HEK293 (cell line): Measurements from ENCODE around the gene OR6X1.

ENCODE experiments used
- CTCF ChIA-PET: fragments of 350-600 bp; formaldehyde crosslinking; extraction: SDS; loops from one replicate; lab custom pipeline; 2021; ENCODE audit warnings: antibody characterized with exemption; lab: Yijun Ruan, JAX
- POLR2A ChIA-PET: fragments of 300-600 bp; formaldehyde crosslinking; extraction: SDS; loops from one replicate; lab custom pipeline; 2020; ENCODE audit warnings: antibody characterized with exemption, inconsistent platforms; lab: Yijun Ruan, JAX
- H3K27ac ChIP-seq: fragments of 200-500 bp; sonication (Bioruptor generic); 2 replicates; pipeline ENCODE4 v1.5.1; 2014; ENCODE audit warnings: low read depth, low read length, control low read depth, inconsistent platforms; ENCODE audit errors: extremely low read depth
- H3K36me3 ChIP-seq, 2 experiments: fragments of 200-500 bp in 1 of 2; sonication (Bioruptor generic) in 1 of 2; 1 replicate in 1 of 2; 2 replicates in 1 of 2; pipeline ENCODE4 v1.5.1; 2014 to 2017; ENCODE audit warnings: inconsistent platforms in 2 of 2, low read length in 2 of 2; ENCODE audit not compliant: control insufficient read depth in 2 of 2, insufficient read depth in 1 of 2
- H3K4me1 ChIP-seq: fragments of 200-500 bp; sonication (Bioruptor generic); 2 replicates; pipeline ENCODE4 v1.5.1; 2014; ENCODE audit warnings: mild to moderate bottlenecking, low read length, inconsistent platforms; ENCODE audit not compliant: control insufficient read depth, insufficient read depth
- H3K4me3 ChIP-seq: 2 replicates; pipeline ENCODE4 v1.5.1; 2011; ENCODE audit warnings: low read depth, mild to moderate bottlenecking, control low read depth, low read length, moderate library complexity
- H3K9me3 ChIP-seq: fragments of 200-500 bp; sonication (Bioruptor generic); 2 replicates; pipeline ENCODE4 v1.5.1; 2014; ENCODE audit warnings: low read depth, low read length, inconsistent platforms; ENCODE audit not compliant: control insufficient read depth, insufficient read depth
- BCL11A ChIP-seq: fragments of 450-650 bp; formaldehyde crosslinking; IDR thresholded peaks from 2 replicates; pipeline ENCODE4 v1.5.1; 2016; ENCODE audit warnings: low read depth, missing biosample characterization, missing genetic modification characterization
- KLF8 ChIP-seq: fragments of 450-650 bp; formaldehyde crosslinking; IDR thresholded peaks from 2 replicates; pipeline ENCODE4 v1.5.1; 2016; ENCODE audit warnings: missing biosample characterization, missing genetic modification characterization
- SCRT2 ChIP-seq: fragments of 450-650 bp; formaldehyde crosslinking; IDR thresholded peaks from 2 replicates; pipeline ENCODE4 v1.5.1; 2016; ENCODE audit warnings: missing biosample characterization, missing genetic modification characterization
- ZFP41 ChIP-seq: fragments of 450-650 bp; formaldehyde crosslinking; IDR thresholded peaks from 2 replicates; pipeline ENCODE4 v1.5.1; 2016; ENCODE audit warnings: missing biosample characterization, missing genetic modification characterization, borderline replicate concordance
- ZNF10 ChIP-seq: fragments of 450-650 bp; formaldehyde crosslinking; IDR thresholded peaks from 2 replicates; pipeline ENCODE4 v1.5.1; 2017; ENCODE audit warnings: missing biosample characterization, missing genetic modification characterization
- ZNF350 ChIP-seq: fragments of 450-650 bp; formaldehyde crosslinking; IDR thresholded peaks from 2 replicates; pipeline ENCODE4 v1.5.0; 2017; ENCODE audit warnings: missing biosample characterization, mild to moderate bottlenecking, missing genetic modification characterization
- ZNF433 ChIP-seq: fragments of 450-650 bp; formaldehyde crosslinking; IDR thresholded peaks from 2 replicates; pipeline ENCODE4 v1.5.1; 2016; ENCODE audit warnings: missing biosample characterization, missing genetic modification characterization, low read depth
- ZNF544 ChIP-seq: fragments of 450-650 bp; formaldehyde crosslinking; IDR thresholded peaks from 2 replicates; pipeline ENCODE4 v1.5.0; 2017; ENCODE audit warnings: missing biosample characterization, missing genetic modification characterization
- ZNF571 ChIP-seq: fragments of 450-650 bp; formaldehyde crosslinking; IDR thresholded peaks from 2 replicates; pipeline ENCODE4 v1.5.0; 2017; ENCODE audit warnings: missing biosample characterization, missing genetic modification characterization
- ZNF658 ChIP-seq: fragments of 450-650 bp; formaldehyde crosslinking; IDR thresholded peaks from 2 replicates; pipeline ENCODE4; 2016; ENCODE audit warnings: missing biosample characterization, missing genetic modification characterization
- ZNF792 ChIP-seq: fragments of 450-650 bp; formaldehyde crosslinking; IDR thresholded peaks from 2 replicates; pipeline ENCODE4 v1.5.1; 2016; ENCODE audit warnings: missing biosample characterization, missing genetic modification characterization
- ZNF843 ChIP-seq: fragments of 450-650 bp; formaldehyde crosslinking; IDR thresholded peaks from 2 replicates; pipeline ENCODE4 v1.5.1; 2016; ENCODE audit warnings: missing biosample characterization, missing genetic modification characterization
- ZSCAN16 ChIP-seq: fragments of 450-650 bp; formaldehyde crosslinking; IDR thresholded peaks from 2 replicates; pipeline ENCODE4 v1.5.1; 2016; ENCODE audit warnings: missing biosample characterization, missing genetic modification characterization
- ZSCAN30 ChIP-seq: fragments of 450-650 bp; IDR thresholded peaks from 2 replicates; pipeline ENCODE4 v1.5.1; 2018; ENCODE audit warnings: missing biosample characterization, mild to moderate bottlenecking, missing genetic modification characterization, moderate library complexity
- ZXDB ChIP-seq: fragments of 450-650 bp; formaldehyde crosslinking; IDR thresholded peaks from 2 replicates; pipeline ENCODE4 v1.5.1; 2016; ENCODE audit warnings: missing biosample characterization, missing genetic modification characterization
- TF ChIP-seq, protein P1 (sequence below): fragments of 450-650 bp; formaldehyde crosslinking; IDR thresholded peaks from 2 replicates; pipeline ENCODE4 v1.5.1; 2016; ENCODE audit warnings: missing biosample characterization, missing genetic modification characterization, low read depth
- TF ChIP-seq, protein P2 (sequence below): fragments of 450-650 bp; formaldehyde crosslinking; IDR thresholded peaks from 2 replicates; pipeline ENCODE4 v1.5.1; 2016; ENCODE audit warnings: missing biosample characterization, missing genetic modification characterization
- TF ChIP-seq, protein P3 (sequence below): sonication (generic); formaldehyde crosslinking; IDR thresholded peaks from 2 replicates; pipeline ENCODE4 v1.8.1; 2022; ENCODE audit warnings: mild to moderate bottlenecking, moderate library complexity, missing genetic modification reagents

OR6X1 gene, protein sequence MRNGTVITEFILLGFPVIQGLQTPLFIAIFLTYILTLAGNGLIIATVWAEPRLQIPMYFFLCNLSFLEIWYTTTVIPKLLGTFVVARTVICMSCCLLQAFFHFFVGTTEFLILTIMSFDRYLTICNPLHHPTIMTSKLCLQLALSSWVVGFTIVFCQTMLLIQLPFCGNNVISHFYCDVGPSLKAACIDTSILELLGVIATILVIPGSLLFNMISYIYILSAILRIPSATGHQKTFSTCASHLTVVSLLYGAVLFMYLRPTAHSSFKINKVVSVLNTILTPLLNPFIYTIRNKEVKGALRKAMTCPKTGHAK

DNA sequence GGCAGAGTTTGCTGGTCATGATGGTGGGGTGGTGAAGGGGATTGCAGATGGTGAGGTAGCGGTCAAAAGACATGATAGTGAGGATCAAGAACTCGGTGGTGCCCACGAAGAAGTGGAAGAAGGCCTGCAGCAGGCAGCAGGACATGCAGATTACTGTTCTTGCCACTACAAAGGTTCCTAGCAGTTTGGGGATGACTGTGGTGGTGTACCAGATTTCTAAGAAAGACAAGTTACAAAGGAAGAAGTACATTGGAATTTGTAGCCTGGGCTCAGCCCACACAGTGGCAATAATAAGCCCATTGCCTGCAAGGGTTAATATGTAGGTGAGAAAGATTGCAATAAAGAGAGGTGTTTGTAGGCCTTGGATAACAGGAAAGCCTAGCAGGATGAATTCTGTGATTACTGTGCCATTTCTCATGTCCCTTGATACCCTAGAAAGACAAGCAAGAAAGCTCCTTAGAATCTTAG is at the start of gene OR6X1:
Gene OR6X1 (minus strand): TSS at position 418 of the 468 bp plus-strand sequence. CDS start 0 bp downstream, at position 418.
- no peak within 1 kb of the TSS for H3K27ac ChIP-seq
- CTCF ChIA-PET, result no interaction called here
- TF ChIP-seq ZNF544 (tag by site-specific recombination) (no peak), SCRT2 (no peak), ZNF571 (tag by site-specific recombination) (no peak), ZNF843 (tag by site-specific recombination) (no peak), ZNF433 (tag by site-specific recombination) (no peak), ZSCAN16 (tag by site-specific recombination) (no peak), KLF8 (tag by site-specific recombination) (no peak), ZSCAN30 (tag by site-specific recombination) (no peak), ZNF792 (tag by site-specific recombination) (no peak), ZNF658 (tag by site-specific recombination) (no peak), BCL11A (no peak), ZXDB (tag by site-specific recombination) (no peak), ZNF350 (tag by site-specific recombination) (no peak), ZFP41 (tag by site-specific recombination) (no peak)
- TF ChIP-seq, protein P1, sequence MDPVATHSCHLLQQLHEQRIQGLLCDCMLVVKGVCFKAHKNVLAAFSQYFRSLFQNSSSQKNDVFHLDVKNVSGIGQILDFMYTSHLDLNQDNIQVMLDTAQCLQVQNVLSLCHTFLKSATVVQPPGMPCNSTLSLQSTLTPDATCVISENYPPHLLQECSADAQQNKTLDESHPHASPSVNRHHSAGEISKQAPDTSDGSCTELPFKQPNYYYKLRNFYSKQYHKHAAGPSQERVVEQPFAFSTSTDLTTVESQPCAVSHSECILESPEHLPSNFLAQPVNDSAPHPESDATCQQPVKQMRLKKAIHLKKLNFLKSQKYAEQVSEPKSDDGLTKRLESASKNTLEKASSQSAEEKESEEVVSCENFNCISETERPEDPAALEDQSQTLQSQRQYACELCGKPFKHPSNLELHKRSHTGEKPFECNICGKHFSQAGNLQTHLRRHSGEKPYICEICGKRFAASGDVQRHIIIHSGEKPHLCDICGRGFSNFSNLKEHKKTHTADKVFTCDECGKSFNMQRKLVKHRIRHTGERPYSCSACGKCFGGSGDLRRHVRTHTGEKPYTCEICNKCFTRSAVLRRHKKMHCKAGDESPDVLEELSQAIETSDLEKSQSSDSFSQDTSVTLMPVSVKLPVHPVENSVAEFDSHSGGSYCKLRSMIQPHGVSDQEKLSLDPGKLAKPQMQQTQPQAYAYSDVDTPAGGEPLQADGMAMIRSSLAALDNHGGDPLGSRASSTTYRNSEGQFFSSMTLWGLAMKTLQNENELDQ (tag by site-specific recombination), result no peak
- TF ChIP-seq, protein P2, sequence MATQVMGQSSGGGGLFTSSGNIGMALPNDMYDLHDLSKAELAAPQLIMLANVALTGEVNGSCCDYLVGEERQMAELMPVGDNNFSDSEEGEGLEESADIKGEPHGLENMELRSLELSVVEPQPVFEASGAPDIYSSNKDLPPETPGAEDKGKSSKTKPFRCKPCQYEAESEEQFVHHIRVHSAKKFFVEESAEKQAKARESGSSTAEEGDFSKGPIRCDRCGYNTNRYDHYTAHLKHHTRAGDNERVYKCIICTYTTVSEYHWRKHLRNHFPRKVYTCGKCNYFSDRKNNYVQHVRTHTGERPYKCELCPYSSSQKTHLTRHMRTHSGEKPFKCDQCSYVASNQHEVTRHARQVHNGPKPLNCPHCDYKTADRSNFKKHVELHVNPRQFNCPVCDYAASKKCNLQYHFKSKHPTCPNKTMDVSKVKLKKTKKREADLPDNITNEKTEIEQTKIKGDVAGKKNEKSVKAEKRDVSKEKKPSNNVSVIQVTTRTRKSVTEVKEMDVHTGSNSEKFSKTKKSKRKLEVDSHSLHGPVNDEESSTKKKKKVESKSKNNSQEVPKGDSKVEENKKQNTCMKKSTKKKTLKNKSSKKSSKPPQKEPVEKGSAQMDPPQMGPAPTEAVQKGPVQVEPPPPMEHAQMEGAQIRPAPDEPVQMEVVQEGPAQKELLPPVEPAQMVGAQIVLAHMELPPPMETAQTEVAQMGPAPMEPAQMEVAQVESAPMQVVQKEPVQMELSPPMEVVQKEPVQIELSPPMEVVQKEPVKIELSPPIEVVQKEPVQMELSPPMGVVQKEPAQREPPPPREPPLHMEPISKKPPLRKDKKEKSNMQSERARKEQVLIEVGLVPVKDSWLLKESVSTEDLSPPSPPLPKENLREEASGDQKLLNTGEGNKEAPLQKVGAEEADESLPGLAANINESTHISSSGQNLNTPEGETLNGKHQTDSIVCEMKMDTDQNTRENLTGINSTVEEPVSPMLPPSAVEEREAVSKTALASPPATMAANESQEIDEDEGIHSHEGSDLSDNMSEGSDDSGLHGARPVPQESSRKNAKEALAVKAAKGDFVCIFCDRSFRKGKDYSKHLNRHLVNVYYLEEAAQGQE (tag by site-specific recombination), result no peak
- TF ChIP-seq, protein P3, sequence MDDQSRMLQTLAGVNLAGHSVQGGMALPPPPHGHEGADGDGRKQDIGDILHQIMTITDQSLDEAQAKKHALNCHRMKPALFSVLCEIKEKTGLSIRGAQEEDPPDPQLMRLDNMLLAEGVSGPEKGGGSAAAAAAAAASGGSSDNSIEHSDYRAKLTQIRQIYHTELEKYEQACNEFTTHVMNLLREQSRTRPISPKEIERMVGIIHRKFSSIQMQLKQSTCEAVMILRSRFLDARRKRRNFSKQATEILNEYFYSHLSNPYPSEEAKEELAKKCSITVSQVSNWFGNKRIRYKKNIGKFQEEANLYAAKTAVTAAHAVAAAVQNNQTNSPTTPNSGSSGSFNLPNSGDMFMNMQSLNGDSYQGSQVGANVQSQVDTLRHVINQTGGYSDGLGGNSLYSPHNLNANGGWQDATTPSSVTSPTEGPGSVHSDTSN (CRISPR knock-in tag), result no peak
- TF ChIP-seq, all 188 proteins: peak for 0
- no peaks in the 10 kb centered on the region for H3K9me3 ChIP-seq
- no peaks in the 10 kb centered on the region for H3K36me3 ChIP-seq
- POLR2A ChIA-PET, result no interaction called here
- H3K4me3 ChIP-seq, result no peak within 1 kb of the TSS
- no peaks in the 10 kb centered on the region for H3K4me1 ChIP-seq

DNA sequence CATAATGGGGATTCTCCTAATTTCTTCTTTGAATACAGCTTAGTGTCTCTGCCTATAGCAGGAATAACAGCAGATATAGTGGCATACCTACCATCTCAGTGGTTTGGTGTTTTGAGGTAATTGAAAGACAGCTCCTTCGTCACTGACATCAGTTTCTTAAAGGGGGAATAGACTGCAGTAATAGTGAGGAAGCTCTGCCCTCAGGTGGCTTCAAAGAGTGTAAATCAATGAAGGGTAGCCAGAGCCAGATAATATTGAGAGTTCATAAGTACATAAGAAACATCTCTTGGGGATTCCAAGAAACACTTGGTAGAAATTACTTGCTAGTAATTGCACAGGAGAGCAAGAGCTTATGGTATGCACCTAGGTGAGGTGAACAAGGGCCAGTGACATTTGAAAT is 47.4 kb upstream of the OR6X1 start:
- ChIA-PET CTCF (interaction anchor here (0.7 kb wide), 1 partner anchor 267 kb away, joined by 5 read pairs; no protein-coding TSS in a partner anchor), POLR2A (no interaction called here)
- Histone ChIP-seq H3K9me3 (no peaks in the 10 kb centered on the region), H3K4me3 (no peak overlapping the region), H3K36me3 (no peaks in the 10 kb centered on the region), H3K27ac (no peak overlapping the region), H3K4me1 (no peaks in the 10 kb centered on the region)
- no peak for TF ChIP-seq ZNF10 (tag by site-specific recombination)
